HepG2 (cell line): Measurements from ENCODE around the gene OGFR. TPM values are rescaled to one million over a fixed set of nuclear protein-coding genes. Genes with fewer than 3 reads are reported as not detected.

Experiments
- ARNT ChIP-seq: fragments of 450-650 bp; IDR thresholded peaks from 2 replicates; pipeline ENCODE4 v1.6.1; 2017
- CEBPZ ChIP-seq: IDR thresholded peaks from 2 replicates; pipeline ENCODE4 v1.6.1; 2012; ENCODE audit warnings: low read length, improper control_type of control experiment
- CREB1 ChIP-seq, 2 experiments: fragments of 450-650 bp in 1 of 2; IDR thresholded peaks; 2 replicates each; pipeline ENCODE4 v1.6.1; 2016 to 2017; ENCODE audit warnings: control low read depth in 1 of 2, mild to moderate bottlenecking in 1 of 2, missing compliant biosample characterization in 1 of 2, missing genetic modification characterization in 1 of 2
- GMEB2 ChIP-seq: IDR thresholded peaks from 2 replicates; pipeline ENCODE4 v1.6.1; 2016; ENCODE audit warnings: missing biosample characterization, missing genetic modification reagents, low read depth
- HNF4G ChIP-seq, 2 experiments: sonication (generic) in 1 of 2; formaldehyde crosslinking in 1 of 2; IDR thresholded peaks; 2 replicates each; pipeline versions ENCODE4 v1.4.0 to v1.6.1; 2011 to 2020; ENCODE audit warnings: borderline replicate concordance in 2 of 2, low read depth in 2 of 2, mild to moderate bottlenecking in 2 of 2, low read length in 1 of 2, missing genetic modification reagents in 1 of 2, moderate library complexity in 1 of 2
- HNRNPLL ChIP-seq: fragments of 200-400 bp; formaldehyde crosslinking; IDR thresholded peaks from 2 replicates; pipeline ENCODE4 v1.6.1; 2017; ENCODE audit warnings: mild to moderate bottlenecking, low read depth, low read length; ENCODE audit not compliant: poor library complexity, severe bottlenecking
- KDM6A ChIP-seq: IDR thresholded peaks from 2 replicates; pipeline ENCODE4 v1.6.1; 2016; ENCODE audit warnings: low read depth
- MATR3 ChIP-seq: sonication (generic); formaldehyde crosslinking; IDR thresholded peaks from 2 replicates; pipeline ENCODE4 v1.4.0; 2020; ENCODE audit warnings: missing genetic modification reagents
- SPEN ChIP-seq: sonication (generic); formaldehyde crosslinking; IDR thresholded peaks from 2 replicates; pipeline ENCODE4 v1.5.1; 2020; ENCODE audit warnings: low read depth, mild to moderate bottlenecking, missing genetic modification reagents
- SSRP1 ChIP-seq: IDR thresholded peaks from 2 replicates; pipeline ENCODE4 v1.6.1; 2016; ENCODE audit warnings: control low read depth
- THAP11 ChIP-seq: IDR thresholded peaks from 2 replicates; pipeline ENCODE4 v1.6.1; 2016; ENCODE audit warnings: missing biosample characterization, missing genetic modification reagents
- ZBTB39 ChIP-seq: sonication (generic); formaldehyde crosslinking; IDR thresholded peaks from 2 replicates; pipeline ENCODE4 v1.5.0; 2020; ENCODE audit warnings: missing genetic modification reagents
- ZNF235 ChIP-seq: sonication (generic); formaldehyde crosslinking; IDR thresholded peaks from 2 replicates; pipeline ENCODE4 v1.8.1; 2023; ENCODE audit warnings: mild to moderate bottlenecking, missing genetic modification reagents, borderline replicate concordance
- ZNF281 ChIP-seq: sonication (generic); formaldehyde crosslinking; IDR thresholded peaks from 2 replicates; pipeline ENCODE4 v1.4.0; 2020; ENCODE audit warnings: missing genetic modification reagents, borderline replicate concordance
- ZNF354B ChIP-seq: sonication (generic); formaldehyde crosslinking; IDR thresholded peaks from 2 replicates; pipeline ENCODE4 v1.8.0; 2022; ENCODE audit warnings: mild to moderate bottlenecking, missing genetic modification reagents
- ZNF496 ChIP-seq: sonication (generic); formaldehyde crosslinking; IDR thresholded peaks from 2 replicates; pipeline ENCODE4 v1.8.1; 2023; ENCODE audit warnings: mild to moderate bottlenecking, moderate library complexity, missing genetic modification reagents; ENCODE audit not compliant: insufficient replicate concordance
- ZNF773 ChIP-seq: sonication (generic); formaldehyde crosslinking; IDR thresholded peaks from 2 replicates; pipeline ENCODE4 v1.4.0; 2020; ENCODE audit warnings: missing genetic modification reagents, borderline replicate concordance
- ZNF777 ChIP-seq: sonication (generic); formaldehyde crosslinking; IDR thresholded peaks from 2 replicates; pipeline ENCODE4 v1.4.0; 2020; ENCODE audit warnings: missing genetic modification reagents
- polyA plus RNA-seq, 8 experiments: library from polyadenylated mRNA; depleted of rRNA in 3 of 8; stranded (reverse) in 7 of 8; unstranded in 1 of 8; fragments of >200 nt; fragmentation: Illumina TruSeq in 4 of 8; extraction: Trizol in 4 of 8; gene quantifications; 2 replicates each; pipeline versions ENCODE4 v1.2.1 to v1.2.3, GENCODE V29; 2011 to 2016; ENCODE audit warnings: low read depth in 4 of 8, missing spikeins in 1 of 8, mixed read lengths in 1 of 8; ENCODE audit not compliant: insufficient read depth in 1 of 8
- total RNA-seq, 5 experiments: library from RNA; depleted of rRNA; stranded (reverse); fragments of >200 nt; fragmentation: Illumina TruSeq; extraction: Trizol; gene quantifications; 2 replicates each; pipeline ENCODE4 v1.2.3, GENCODE V29; 2016; ENCODE audit warnings: low read depth in 1 of 5

Gene OGFR
- total and polyA plus RNA-seq, 2 of the 13 experiments (the other 11 are each of a cell fraction or from before 2014, with no cell fraction given): 47.7 to 81.8 TPM

GRCh38 chr20:62818592-62819493 is 14.2 kb downstream of the OGFR start (continued):
- TF ChIP-seq HNRNPLL: peak; percentile 50
- TF ChIP-seq ZNF777 (CRISPR knock-in tag): peak; percentile 62; the same call in 1 of the 2 replicates
- no peak for TF ChIP-seq ARNT
- TF ChIP-seq ZNF354B (CRISPR knock-in tag): no peak
- no peak for TF ChIP-seq ZNF773
- TF ChIP-seq HNF4G (IDR thresholded peaks at IDR 0.05; ENCODE audit: borderline replicate concordance, low read depth, low read length): peak; percentile 12; the same call in 1 of the 2 replicates
- no peak for TF ChIP-seq HNF4G (CRISPR knock-in tag; IDR thresholded peaks at IDR 0.05; ENCODE audit: borderline replicate concordance, low read depth)
- no peak for TF ChIP-seq ZBTB39 (CRISPR knock-in tag)
- TF ChIP-seq CEBPZ: no peak
- TF ChIP-seq SPEN (CRISPR knock-in tag): peak; percentile 80
- no peak for TF ChIP-seq ZNF235 (CRISPR knock-in tag)
- 0 out of 2 replicates have a peak, but pooled peaks have one; percentile 38 for TF ChIP-seq KDM6A
- no peak for TF ChIP-seq MATR3 (CRISPR knock-in tag)
- no peak for TF ChIP-seq ZNF281
- peak; percentile 57 for TF ChIP-seq THAP11 (CRISPR knock-in tag)
- no peak for TF ChIP-seq CREB1 (IDR thresholded peaks at IDR 0.05)
- TF ChIP-seq CREB1 (CRISPR knock-in tag; IDR thresholded peaks at IDR 0.05): no peak
- no peak for TF ChIP-seq ZNF496 (CRISPR knock-in tag)
- TF ChIP-seq GMEB2 (CRISPR knock-in tag): no peak
- TF ChIP-seq SSRP1 (CRISPR knock-in tag): no peak
